ENCODE results near the gene RILP. TPM values are rescaled to one million over a fixed set of nuclear protein-coding genes. Genes with fewer than 3 reads are reported as not detected.

RILP gene
- polyA plus RNA-seq, 1 donor (not counting 4 experiments of a cell fraction or from before 2014, with no cell fraction given) = 3.2 TPM

- no peak overlapping the region for H3K4me3 ChIP-seq (ENCODE audit: control insufficient read depth in 2 of 3, extremely low read depth in 1 of 3, insufficient read depth in 2 of 3, low read depth in 1 of 3, low read length in 3 of 3)
- H3K27me3 ChIP-seq (ENCODE audit: control insufficient read depth, extremely low read depth, insufficient read depth, low read length) = no peaks in the 10 kb centered on the region
- H3K4me1 ChIP-seq (ENCODE audit: control insufficient read depth, extremely low read depth, insufficient read depth, low read length) = peaks cover 15% of the 10 kb centered on the region
- FAIRE-seq (peak; percentile 95), DNase-seq (ENCODE audit: low read depth, low spot score) (peak; percentile 74)
- dilution Hi-C loops (cut with MboI; ENCODE audit: extremely low pct_ligation_motif_present, low sequenced_read_pairs) = no loop called here
- H3K79me2 ChIP-seq (ENCODE audit: control insufficient read depth, insufficient read depth, low read length) = no peaks in the 10 kb centered on the region
- H3K9ac ChIP-seq (ENCODE audit: control insufficient read depth, extremely low read depth, insufficient read depth, low read length) = peak overlapping the region; percentile 56
- H3K4me2 ChIP-seq (ENCODE audit: control insufficient read depth, extremely low read depth, insufficient read depth, low read depth, low read length) = peak overlapping the region; percentile 75
- H3K9me3 ChIP-seq (ENCODE audit: control insufficient read depth, low read depth, low read length) = no peaks in the 10 kb centered on the region
- TF ChIP-seq EZH2 (IDR thresholded peaks at IDR 0.05; ENCODE audit: low read length) = no peak
- peak in 2 of 3 experiments; percentile 23 to 54 for TF ChIP-seq CTCF (optimal IDR thresholded peaks at IDR 0.05 in 1 of 3, IDR thresholded peaks at IDR 0.05 in 1 of 3, conservative IDR thresholded peaks at IDR 0.05 in 1 of 3; ENCODE audit: extremely low read depth in 1 of 3, insufficient read depth in 2 of 3, low read length in 3 of 3)
- peaks cover 0 to 19% of the 10 kb centered on the region in 2 experiments for H3K36me3 ChIP-seq (ENCODE audit: control insufficient read depth in 2 of 2, extremely low read depth in 1 of 2, insufficient read depth in 2 of 2, low read length in 2 of 2)
- no peaks in the 10 kb centered on the region for H4K20me1 ChIP-seq (ENCODE audit: control insufficient read depth, extremely low read depth, insufficient read depth, low read length)
- H2AFZ ChIP-seq (ENCODE audit: control insufficient read depth, low read length) = peak overlapping the region; percentile 85
- H3K27ac ChIP-seq (ENCODE audit: control insufficient read depth, insufficient read depth, low read length) = peak overlapping the region; percentile 64
- H3K9me1 ChIP-seq (ENCODE audit: control insufficient read depth, extremely low read depth, insufficient read depth, low read length) = no peaks in the 10 kb centered on the region
Measured at GRCh38 chr17:1617620-1618174, 32.0 kb downstream of the RILP start.

GRCh38 chr17:1616101-1616500 lies 33.6 kb downstream of the RILP start:
- H3K36me3 ChIP-seq (ENCODE audit: control insufficient read depth in 2 of 2, extremely low read depth in 1 of 2, insufficient read depth in 2 of 2, low read length in 2 of 2) = peaks cover 0 to 20% of the 10 kb centered on the region in 2 experiments
- H3K9me3 ChIP-seq (ENCODE audit: control insufficient read depth, low read depth, low read length) = no peaks in the 10 kb centered on the region
- H3K9me1 ChIP-seq (ENCODE audit: control insufficient read depth, extremely low read depth, insufficient read depth, low read length) = no peaks in the 10 kb centered on the region
- no peak overlapping the region for H3K9ac ChIP-seq (ENCODE audit: control insufficient read depth, extremely low read depth, insufficient read depth, low read length)
- no peak overlapping the region for H2AFZ ChIP-seq (ENCODE audit: control insufficient read depth, low read length)
- no peaks in the 10 kb centered on the region for H3K27me3 ChIP-seq (ENCODE audit: control insufficient read depth, extremely low read depth, insufficient read depth, low read length)
- no peak overlapping the region for H3K4me3 ChIP-seq (ENCODE audit: control insufficient read depth in 2 of 3, extremely low read depth in 1 of 3, insufficient read depth in 2 of 3, low read depth in 1 of 3, low read length in 3 of 3)
- H3K4me2 ChIP-seq (ENCODE audit: control insufficient read depth, extremely low read depth, insufficient read depth, low read depth, low read length) = no peak overlapping the region
- FAIRE-seq = no peak
- H3K79me2 ChIP-seq (ENCODE audit: control insufficient read depth, insufficient read depth, low read length) = no peaks in the 10 kb centered on the region
- dilution Hi-C loops (cut with MboI; ENCODE audit: extremely low pct_ligation_motif_present, low sequenced_read_pairs) = no loop called here
- no peak overlapping the region for H3K27ac ChIP-seq (ENCODE audit: control insufficient read depth, insufficient read depth, low read length)
- DNase-seq (ENCODE audit: low read depth, low spot score) = no peak
- TF ChIP-seq CTCF (optimal IDR thresholded peaks at IDR 0.05 in 1 of 3, IDR thresholded peaks at IDR 0.05 in 1 of 3, conservative IDR thresholded peaks at IDR 0.05 in 1 of 3; ENCODE audit: extremely low read depth in 1 of 3, insufficient read depth in 2 of 3, low read length in 3 of 3) = no peak
- H3K4me1 ChIP-seq (ENCODE audit: control insufficient read depth, extremely low read depth, insufficient read depth, low read length) = peaks cover 15% of the 10 kb centered on the region
- H4K20me1 ChIP-seq (ENCODE audit: control insufficient read depth, extremely low read depth, insufficient read depth, low read length) = no peaks in the 10 kb centered on the region

Data from keratinocyte (primary cell).